HCT116 (cell line): Measurements from ENCODE around the gene CHN1. TPM values are rescaled to one million over a fixed set of nuclear protein-coding genes. Genes with fewer than 3 reads are reported as not detected.

Experiments used
- ATAC-seq: fragments of 200-7000 bp; cut with Tn5 transposase; 2 replicates; pipeline ENCODE4 v1.9.1; 2020; ENCODE audit warnings: mild to moderate bottlenecking, moderate library complexity
- BruUV-seq: library from RNA; stranded (reverse); fragments of 400-500 nt; replicated peaks from 2 replicates; lab custom pipeline; 2021; lab: Mats Ljungman, UMichigan
- CTCF ChIA-PET: fragments of 300-600 bp; sonication (Branson Sonifier 250); formaldehyde crosslinking; loops from one replicate; lab custom pipeline; 2021; ENCODE audit warnings: antibody characterized with exemption; lab: Charles Lee
- POLR2A ChIA-PET: fragments of 300-600, 350-600 bp; sonication (Branson Sonifier 250); formaldehyde crosslinking; loops from one replicate; lab custom pipeline; 2021; ENCODE audit warnings: antibody characterized with exemption; lab: Charles Lee
- RAD21 ChIA-PET, 2 experiments: fragments of 300-600 bp; sonication (Branson Sonifier 250); formaldehyde crosslinking; loops; one replicate each; lab custom pipeline; 2023; ENCODE audit warnings: low total read pairs in 2 of 2; ENCODE audit not compliant: uncharacterized antibody in 2 of 2, unreplicated experiment in 2 of 2, low non-redundant PET in 1 of 2; lab: Charles Lee
- DNase-seq: peaks from one replicate; pipeline ENCODE4 v3.0.0-alpha.2; 2010; ENCODE audit warnings: low read depth, low spot score
- H2AFZ ChIP-seq: fragments of 200-600 bp; shearing (Covaris generic), sonication (generic); 2 replicates; pipeline ENCODE4 v1.6.1; 2017; ENCODE audit warnings: low read depth, mixed run types, mixed read lengths, antibody characterized with exemption, low read length; ENCODE audit not compliant: poor library complexity, severe bottlenecking
- H3K27ac ChIP-seq: 2 replicates; pipeline ENCODE4 v1.5.1; 2012; ENCODE audit warnings: low read depth, low read length
- H3K27me3 ChIP-seq: fragments of 200-600 bp; sonication (generic); 2 replicates; pipeline ENCODE4 v1.6.1; 2016; ENCODE audit warnings: mixed run types, low read length, mixed read lengths; ENCODE audit not compliant: insufficient read depth
- H3K36me3 ChIP-seq, 2 experiments: fragments of 200-500 bp in 1 of 2; fragments of 200-600 bp in 1 of 2; sonication (Bioruptor generic) in 1 of 2; sonication (generic) in 1 of 2; 2 replicates each; pipeline versions ENCODE4 v1.5.1 to v1.6.1; 2014 to 2016; ENCODE audit warnings: low read length in 2 of 2, inconsistent platforms in 1 of 2, mixed read lengths in 1 of 2, mixed run types in 1 of 2; ENCODE audit not compliant: insufficient read depth in 2 of 2, control insufficient read depth in 1 of 2
- H3K4me1 ChIP-seq, 2 experiments: fragments of 200-600 bp in 1 of 2; sonication (generic) in 1 of 2; 2 replicates each; pipeline versions ENCODE4 v1.5.1 to v1.6.1; 2012 to 2017; ENCODE audit warnings: low read length in 2 of 2, inconsistent platforms in 1 of 2, mild to moderate bottlenecking in 1 of 2, mixed read lengths in 1 of 2, mixed run types in 1 of 2, moderate library complexity in 1 of 2; ENCODE audit not compliant: insufficient read depth in 2 of 2, control insufficient read depth in 1 of 2
- H3K4me2 ChIP-seq: fragments of 200-600 bp; sonication (generic); 2 replicates; pipeline ENCODE4 v1.6.1; 2017; ENCODE audit warnings: mixed run types, low read length, mixed read lengths
- H3K4me3 ChIP-seq, 2 experiments: fragments of 200-600 bp in 1 of 2; sonication (generic) in 1 of 2; replicated peaks in 1 of 2; 2 replicates each; pipeline ENCODE4 v1.5.1; 2011 to 2016; ENCODE audit warnings: low read length in 2 of 2, control low read depth in 1 of 2, low read depth in 1 of 2, mild to moderate bottlenecking in 1 of 2, mixed read lengths in 1 of 2, mixed run types in 1 of 2
- H3K79me2 ChIP-seq: fragments of 200-600 bp; sonication (generic); 2 replicates; pipeline ENCODE4 v1.6.1; 2017; ENCODE audit warnings: mild to moderate bottlenecking, mixed run types, low read length, moderate library complexity, mixed read lengths; ENCODE audit not compliant: insufficient read depth
- H3K9ac ChIP-seq: fragments of 200-600 bp; sonication (generic); 2 replicates; pipeline ENCODE4 v1.6.1; 2016; ENCODE audit warnings: low read length, mixed read lengths
- H3K9me2 ChIP-seq: fragments of 200-600 bp; sonication (generic), shearing (Covaris generic); 2 replicates; pipeline ENCODE4 v1.6.1; 2017; ENCODE audit warnings: mixed run types, mild to moderate bottlenecking, moderate library complexity; ENCODE audit not compliant: insufficient read depth
- H3K9me3 ChIP-seq, 2 experiments: fragments of 200-500 bp in 1 of 2; fragments of 200-600 bp in 1 of 2; sonication (Bioruptor generic) in 1 of 2; sonication (generic) in 1 of 2; 2 replicates each; pipeline ENCODE4 v1.6.1; 2014 to 2017; ENCODE audit warnings: low read length in 2 of 2, mixed read lengths in 2 of 2, inconsistent platforms in 1 of 2, low read depth in 1 of 2, mild to moderate bottlenecking in 1 of 2, mixed run types in 1 of 2, moderate library complexity in 1 of 2; ENCODE audit not compliant: control insufficient read depth in 1 of 2, insufficient read depth in 1 of 2
- H4K20me1 ChIP-seq: fragments of 200-600 bp; sonication (generic), shearing (Covaris generic); 2 replicates; pipeline ENCODE4 v1.6.1; 2017; ENCODE audit warnings: mixed run types, mild to moderate bottlenecking, moderate library complexity; ENCODE audit not compliant: insufficient read depth
- CBX3 ChIP-seq: IDR thresholded peaks from 2 replicates; pipeline ENCODE4 v1.6.1; 2012; ENCODE audit warnings: low read depth
- CEBPB ChIP-seq: IDR thresholded peaks from 2 replicates; pipeline ENCODE4 v1.6.1; 2012; ENCODE audit warnings: low read depth
- EGR1 ChIP-seq: IDR thresholded peaks from 2 replicates; pipeline ENCODE4 v1.6.1; 2012; ENCODE audit warnings: low read depth
- EZH2 ChIP-seq: fragments of 200-600 bp; sonication (generic); IDR thresholded peaks from 2 replicates; pipeline ENCODE4 v1.6.1; 2017; ENCODE audit warnings: antibody characterized with exemption, mixed run types
- FOSL1 ChIP-seq: IDR thresholded peaks from 2 replicates; pipeline ENCODE4 v1.6.1; 2012; ENCODE audit warnings: low read depth
- POLR2A ChIP-seq: IDR thresholded peaks from 2 replicates; pipeline ENCODE4 v1.7.0; 2011; ENCODE audit warnings: borderline replicate concordance; ENCODE audit not compliant: insufficient read depth, insufficient read length; ENCODE audit errors: extremely low read depth
- POLR2AphosphoS5 ChIP-seq: IDR thresholded peaks from 2 replicates; pipeline ENCODE4 v1.6.1; 2011; ENCODE audit warnings: mild to moderate bottlenecking, low read depth, low read length, moderate library complexity
- SP1 ChIP-seq: IDR thresholded peaks from 2 replicates; pipeline ENCODE4 v1.6.1; 2012; ENCODE audit warnings: low read depth
- SRF ChIP-seq: IDR thresholded peaks from 2 replicates; pipeline ENCODE4 v1.6.1; 2012; ENCODE audit warnings: low read depth
- YY1 ChIP-seq: IDR thresholded peaks from 2 replicates; pipeline ENCODE4 v1.6.1; 2011; ENCODE audit warnings: low read length, low read depth, moderate library complexity, mild to moderate bottlenecking; ENCODE audit not compliant: insufficient replicate concordance; ENCODE audit errors: extremely low read depth
- ZNF274 ChIP-seq: fragments of 200-500 bp; sonication (Bioruptor generic); IDR thresholded peaks from 2 replicates; pipeline ENCODE4 v1.6.1; 2014; ENCODE audit warnings: mild to moderate bottlenecking, low read depth, low read length, inconsistent platforms
- intact Hi-C: fragments of 100-400 bp; cut with micrococcal nuclease; formaldehyde crosslinking; loops from 2 replicates; pipeline ENCODE4 v1.10.0; 2022
- total RNA-seq: library from RNA; stranded (reverse); gene quantifications from one replicate; pipeline ENCODE4 v1.2.1, GENCODE V29; 2021; ENCODE audit not compliant: unreplicated experiment
- TF ChIP-seq, protein P1 (sequence below): IDR thresholded peaks from 2 replicates; pipeline ENCODE4 v1.6.1; 2012
- TF ChIP-seq, protein P2 (sequence below), 3 experiments: fragments of 200-600 bp in 1 of 3; sonication (generic) in 1 of 3; IDR thresholded peaks in 2 of 3; conservative IDR thresholded peaks in 1 of 3; 2 replicates each; pipeline ENCODE4 v1.5.1; 2012 to 2017; ENCODE audit warnings: low read depth in 2 of 3, low read length in 2 of 3, antibody characterized with exemption in 1 of 3, borderline replicate concordance in 1 of 3, control low read depth in 1 of 3, mild to moderate bottlenecking in 1 of 3, mixed read lengths in 1 of 3, mixed run types in 1 of 3, moderate library complexity in 1 of 3; ENCODE audit not compliant: insufficient read depth in 1 of 3
- TF ChIP-seq, protein P3 (sequence below): IDR thresholded peaks from 2 replicates; pipeline ENCODE4 v1.6.1; 2012
- TF ChIP-seq, protein P4 (sequence below): IDR thresholded peaks from 2 replicates; pipeline ENCODE4 v1.6.1; 2012; ENCODE audit warnings: low read depth

The CHN1 gene
- total RNA-seq, 1 experiment from 2014 or later = 3.6 TPM

DNA sequence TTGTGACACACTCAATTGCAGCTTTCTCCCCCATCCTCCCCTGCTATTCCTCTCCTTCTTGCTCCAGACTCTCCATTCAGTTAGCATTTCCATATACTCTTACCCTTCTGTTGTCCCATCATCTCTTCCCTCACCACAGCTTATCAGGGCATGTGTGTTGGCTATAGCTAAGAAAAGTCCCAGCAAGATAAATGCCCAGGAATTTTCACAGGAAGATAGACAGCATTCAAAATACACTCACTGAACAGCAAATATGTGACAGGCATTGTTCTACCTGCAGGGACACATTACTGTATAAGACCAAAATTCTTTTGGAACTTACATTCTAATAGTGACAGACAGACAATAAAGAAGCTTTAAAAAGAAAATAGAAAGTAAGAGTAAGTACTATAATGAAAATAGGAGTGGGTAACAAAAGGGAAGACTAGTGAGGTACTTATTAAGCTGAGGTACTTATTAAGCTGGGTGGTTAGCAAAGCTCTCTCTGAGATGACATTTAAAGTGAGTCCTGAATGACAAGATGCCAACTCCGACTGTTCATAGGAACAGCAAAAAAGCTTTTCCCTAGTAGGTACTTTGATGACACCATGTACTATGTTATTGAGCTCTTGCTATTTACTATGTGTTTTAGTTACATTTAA lies 86.2 kb downstream of the CHN1 start:
- H2AFZ ChIP-seq = no peak overlapping the region
- intact Hi-C loops = no loop called here
- H3K4me2 ChIP-seq = no peak overlapping the region
- no peaks in the 10 kb centered on the region for H3K79me2 ChIP-seq
- TF ChIP-seq, protein P1, sequence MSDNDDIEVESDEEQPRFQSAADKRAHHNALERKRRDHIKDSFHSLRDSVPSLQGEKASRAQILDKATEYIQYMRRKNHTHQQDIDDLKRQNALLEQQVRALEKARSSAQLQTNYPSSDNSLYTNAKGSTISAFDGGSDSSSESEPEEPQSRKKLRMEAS = no peak
- TF ChIP-seq, protein P2, sequence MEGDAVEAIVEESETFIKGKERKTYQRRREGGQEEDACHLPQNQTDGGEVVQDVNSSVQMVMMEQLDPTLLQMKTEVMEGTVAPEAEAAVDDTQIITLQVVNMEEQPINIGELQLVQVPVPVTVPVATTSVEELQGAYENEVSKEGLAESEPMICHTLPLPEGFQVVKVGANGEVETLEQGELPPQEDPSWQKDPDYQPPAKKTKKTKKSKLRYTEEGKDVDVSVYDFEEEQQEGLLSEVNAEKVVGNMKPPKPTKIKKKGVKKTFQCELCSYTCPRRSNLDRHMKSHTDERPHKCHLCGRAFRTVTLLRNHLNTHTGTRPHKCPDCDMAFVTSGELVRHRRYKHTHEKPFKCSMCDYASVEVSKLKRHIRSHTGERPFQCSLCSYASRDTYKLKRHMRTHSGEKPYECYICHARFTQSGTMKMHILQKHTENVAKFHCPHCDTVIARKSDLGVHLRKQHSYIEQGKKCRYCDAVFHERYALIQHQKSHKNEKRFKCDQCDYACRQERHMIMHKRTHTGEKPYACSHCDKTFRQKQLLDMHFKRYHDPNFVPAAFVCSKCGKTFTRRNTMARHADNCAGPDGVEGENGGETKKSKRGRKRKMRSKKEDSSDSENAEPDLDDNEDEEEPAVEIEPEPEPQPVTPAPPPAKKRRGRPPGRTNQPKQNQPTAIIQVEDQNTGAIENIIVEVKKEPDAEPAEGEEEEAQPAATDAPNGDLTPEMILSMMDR (IDR thresholded peaks at IDR 0.05 in 2 of 3, conservative IDR thresholded peaks at IDR 0.05 in 1 of 3; ENCODE audit: borderline replicate concordance in 1 of 3, insufficient read depth in 1 of 3, low read depth in 2 of 3, low read length in 2 of 3) = no peak
- TF ChIP-seq CBX3 = no peak
- no peak for TF ChIP-seq SRF
- TF ChIP-seq ZNF274 = no peak
- TF ChIP-seq POLR2A = no peak
- TF ChIP-seq EGR1 = no peak
- TF ChIP-seq, protein P3, sequence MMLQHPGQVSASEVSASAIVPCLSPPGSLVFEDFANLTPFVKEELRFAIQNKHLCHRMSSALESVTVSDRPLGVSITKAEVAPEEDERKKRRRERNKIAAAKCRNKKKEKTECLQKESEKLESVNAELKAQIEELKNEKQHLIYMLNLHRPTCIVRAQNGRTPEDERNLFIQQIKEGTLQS = no peak
- no peak for TF ChIP-seq YY1
- TF ChIP-seq SP1 = no peak
- TF ChIP-seq, protein P4, sequence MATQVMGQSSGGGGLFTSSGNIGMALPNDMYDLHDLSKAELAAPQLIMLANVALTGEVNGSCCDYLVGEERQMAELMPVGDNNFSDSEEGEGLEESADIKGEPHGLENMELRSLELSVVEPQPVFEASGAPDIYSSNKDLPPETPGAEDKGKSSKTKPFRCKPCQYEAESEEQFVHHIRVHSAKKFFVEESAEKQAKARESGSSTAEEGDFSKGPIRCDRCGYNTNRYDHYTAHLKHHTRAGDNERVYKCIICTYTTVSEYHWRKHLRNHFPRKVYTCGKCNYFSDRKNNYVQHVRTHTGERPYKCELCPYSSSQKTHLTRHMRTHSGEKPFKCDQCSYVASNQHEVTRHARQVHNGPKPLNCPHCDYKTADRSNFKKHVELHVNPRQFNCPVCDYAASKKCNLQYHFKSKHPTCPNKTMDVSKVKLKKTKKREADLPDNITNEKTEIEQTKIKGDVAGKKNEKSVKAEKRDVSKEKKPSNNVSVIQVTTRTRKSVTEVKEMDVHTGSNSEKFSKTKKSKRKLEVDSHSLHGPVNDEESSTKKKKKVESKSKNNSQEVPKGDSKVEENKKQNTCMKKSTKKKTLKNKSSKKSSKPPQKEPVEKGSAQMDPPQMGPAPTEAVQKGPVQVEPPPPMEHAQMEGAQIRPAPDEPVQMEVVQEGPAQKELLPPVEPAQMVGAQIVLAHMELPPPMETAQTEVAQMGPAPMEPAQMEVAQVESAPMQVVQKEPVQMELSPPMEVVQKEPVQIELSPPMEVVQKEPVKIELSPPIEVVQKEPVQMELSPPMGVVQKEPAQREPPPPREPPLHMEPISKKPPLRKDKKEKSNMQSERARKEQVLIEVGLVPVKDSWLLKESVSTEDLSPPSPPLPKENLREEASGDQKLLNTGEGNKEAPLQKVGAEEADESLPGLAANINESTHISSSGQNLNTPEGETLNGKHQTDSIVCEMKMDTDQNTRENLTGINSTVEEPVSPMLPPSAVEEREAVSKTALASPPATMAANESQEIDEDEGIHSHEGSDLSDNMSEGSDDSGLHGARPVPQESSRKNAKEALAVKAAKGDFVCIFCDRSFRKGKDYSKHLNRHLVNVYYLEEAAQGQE = no peak
- TF ChIP-seq CEBPB = no peak
- no peak for TF ChIP-seq EZH2
- no peak for TF ChIP-seq FOSL1
- no peak for TF ChIP-seq POLR2AphosphoS5
- BruUV-seq = no TSS peak
- DNase-seq (no peak), ATAC-seq (no peak)
- H3K4me1 ChIP-seq = no peaks in the 10 kb centered on the region
- H3K9ac ChIP-seq = no peak overlapping the region
- no peaks in the 10 kb centered on the region for H3K9me2 ChIP-seq
- H3K9me3 ChIP-seq = no peaks in the 10 kb centered on the region
- H3K36me3 ChIP-seq = no peaks in the 10 kb centered on the region
- H4K20me1 ChIP-seq = no peaks in the 10 kb centered on the region
- ChIA-PET CTCF (no interaction called here), POLR2A (no interaction called here), RAD21 (no interaction called here)
- H3K27ac ChIP-seq = no peak overlapping the region
- H3K4me3 ChIP-seq = no peak overlapping the region
- H3K27me3 ChIP-seq = no peaks in the 10 kb centered on the region
